GM18511 (cell line): ENCODE results near the gene SIPA1L3.
A peak's percentile ranks its signal among the peaks of the same experiment; 100 is the strongest.
"Not testable (repeated sequence)": the region's sequence is repeated elsewhere in the genome, so short reads cannot be mapped to it uniquely, and the experiment has no call there.

Source experiments
- ATAC-seq: cut with Tn5 transposase; IDR thresholded peaks from one replicate; pipeline ENCODE4 v1.9.1; 2021; ENCODE audit warnings: mild to moderate bottlenecking, moderate library complexity; ENCODE audit not compliant: unreplicated experiment

Gene SIPA1L3

GRCh38 chr19:37906869-37907734 is at the start of gene SIPA1L3:
Gene SIPA1L3, plus strand, starts transcription at chr19:37907208. Its CDS starts 174,358 bp downstream, at chr19:38081566.
- ATAC-seq: peak; percentile 87

- no peak for ATAC-seq
Measured at GRCh38 chr19:37864501-37864900, 42.5 kb upstream of the SIPA1L3 start.

DNA sequence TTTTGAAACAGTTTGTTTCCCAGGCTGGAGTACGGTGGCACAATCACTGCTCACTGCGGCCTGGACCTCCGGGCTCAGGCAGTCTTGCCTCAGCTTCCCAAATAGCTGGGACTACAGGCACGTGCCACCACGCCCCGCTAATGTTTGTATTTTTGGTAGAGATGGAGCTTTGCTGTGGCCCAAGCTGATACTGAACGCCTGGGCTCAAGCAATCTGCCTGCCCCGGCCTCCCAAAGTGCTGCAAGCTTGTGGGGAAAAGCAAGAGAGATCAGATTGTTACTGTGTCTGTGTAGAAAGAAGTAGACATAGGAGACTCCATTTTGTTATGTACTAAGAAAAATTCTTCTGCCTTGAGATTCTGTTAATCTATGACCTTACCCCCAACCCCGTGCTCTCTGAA is 41.1 kb upstream of the SIPA1L3 start:
- ATAC-seq: not testable (repeated sequence)

GRCh38 chr19:37867831-37868230 is 39.2 kb upstream of the SIPA1L3 start:
- ATAC-seq: no peak

DNA sequence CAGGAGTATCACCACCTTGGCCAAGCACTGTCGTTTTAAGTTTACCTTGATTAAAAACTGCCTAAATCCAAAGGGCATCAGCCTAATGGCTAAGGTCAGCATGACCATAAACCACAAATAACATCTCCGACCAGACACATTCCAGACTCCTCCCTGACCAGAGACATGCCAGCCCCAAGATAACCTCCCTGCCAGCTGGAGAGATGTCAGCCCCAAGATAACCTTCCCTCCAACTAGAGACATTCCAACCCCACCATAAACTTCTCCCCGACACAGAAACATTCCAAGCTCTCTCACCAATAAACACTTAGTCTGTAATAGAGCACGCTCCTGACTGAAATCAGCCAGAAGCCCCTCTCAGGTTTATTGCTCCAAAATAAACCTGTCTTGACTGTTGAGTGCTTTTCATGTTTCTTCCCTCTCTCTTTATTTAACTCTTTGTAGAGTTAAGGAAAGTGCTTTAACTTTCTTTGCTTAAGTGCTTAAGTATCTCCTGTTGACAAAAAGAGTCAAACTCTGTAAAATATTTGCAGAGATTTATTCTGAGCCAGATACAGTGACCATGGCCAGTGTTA is 37.2 kb upstream of the SIPA1L3 start:
- ATAC-seq: no peak

DNA sequence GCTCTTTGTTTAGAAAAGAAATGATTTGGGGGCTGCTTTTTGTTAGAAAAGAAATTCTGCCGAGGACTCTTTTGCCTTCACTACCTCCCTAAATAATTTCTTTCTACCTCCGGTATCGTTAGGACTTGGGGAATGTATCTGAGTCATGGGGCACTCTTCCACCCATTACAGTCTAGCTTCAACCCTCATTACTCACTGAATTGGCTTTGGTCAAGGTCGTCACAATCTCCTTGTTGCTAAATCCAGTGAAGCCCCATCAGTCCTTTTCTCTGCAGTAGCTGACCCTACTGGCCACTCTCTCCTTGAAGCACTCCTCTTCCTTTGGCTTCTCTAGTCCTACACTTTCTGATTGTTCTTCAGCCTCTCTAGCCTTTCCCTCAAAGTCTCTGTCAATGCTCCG is 34.6 kb upstream of the SIPA1L3 start:
- ATAC-seq: no peak

- ATAC-seq: no peak
Measured at GRCh38 chr19:37874784-37875183, 32.2 kb upstream of the SIPA1L3 start.

DNA sequence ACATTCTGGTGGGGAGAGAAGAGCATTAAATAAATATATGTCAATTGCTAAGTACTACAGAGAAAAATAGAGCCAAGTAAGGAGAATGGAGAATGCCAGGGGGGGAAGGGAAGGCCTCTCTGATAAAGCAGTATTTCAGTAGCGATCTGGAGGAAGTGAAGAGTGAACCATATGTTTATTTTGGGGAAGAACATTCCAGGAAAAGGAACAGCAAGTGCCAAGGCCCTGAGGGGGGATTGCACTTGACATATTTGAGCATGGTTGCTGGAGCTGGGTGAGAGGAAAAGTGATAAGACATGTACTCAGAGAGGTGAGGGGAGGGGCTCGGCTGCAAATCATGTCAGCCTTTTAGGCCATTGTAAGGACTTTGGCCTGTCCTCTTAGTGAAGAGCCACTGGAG is 31.0 kb upstream of the SIPA1L3 start:
- ATAC-seq: no peak

- no peak for ATAC-seq
Measured at GRCh38 chr19:37877147-37877546, 29.9 kb upstream of the SIPA1L3 start.

DNA sequence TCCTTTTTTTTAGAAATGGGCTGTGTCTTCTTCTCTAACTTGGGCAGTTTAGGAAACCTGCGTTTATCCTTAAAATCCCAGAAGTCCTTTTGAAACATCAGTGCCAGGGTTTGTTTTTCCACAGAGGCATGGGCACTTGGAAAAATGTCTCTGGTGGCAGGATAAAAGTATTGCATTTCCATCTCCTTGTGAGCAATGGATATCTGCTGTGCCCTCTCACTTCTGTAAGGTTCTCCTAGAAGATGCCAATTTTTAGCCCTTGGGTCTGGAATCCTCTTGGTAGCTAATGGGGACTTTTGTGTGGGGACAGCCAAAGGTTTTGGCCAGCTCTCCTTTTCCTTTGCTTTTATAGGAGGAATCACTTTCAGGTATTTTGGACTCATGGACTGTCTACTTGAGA is 21.6 kb upstream of the SIPA1L3 start:
- ATAC-seq: no peak

GRCh38 chr19:37886571-37886970 is 20.4 kb upstream of the SIPA1L3 start:
- no peak for ATAC-seq

DNA sequence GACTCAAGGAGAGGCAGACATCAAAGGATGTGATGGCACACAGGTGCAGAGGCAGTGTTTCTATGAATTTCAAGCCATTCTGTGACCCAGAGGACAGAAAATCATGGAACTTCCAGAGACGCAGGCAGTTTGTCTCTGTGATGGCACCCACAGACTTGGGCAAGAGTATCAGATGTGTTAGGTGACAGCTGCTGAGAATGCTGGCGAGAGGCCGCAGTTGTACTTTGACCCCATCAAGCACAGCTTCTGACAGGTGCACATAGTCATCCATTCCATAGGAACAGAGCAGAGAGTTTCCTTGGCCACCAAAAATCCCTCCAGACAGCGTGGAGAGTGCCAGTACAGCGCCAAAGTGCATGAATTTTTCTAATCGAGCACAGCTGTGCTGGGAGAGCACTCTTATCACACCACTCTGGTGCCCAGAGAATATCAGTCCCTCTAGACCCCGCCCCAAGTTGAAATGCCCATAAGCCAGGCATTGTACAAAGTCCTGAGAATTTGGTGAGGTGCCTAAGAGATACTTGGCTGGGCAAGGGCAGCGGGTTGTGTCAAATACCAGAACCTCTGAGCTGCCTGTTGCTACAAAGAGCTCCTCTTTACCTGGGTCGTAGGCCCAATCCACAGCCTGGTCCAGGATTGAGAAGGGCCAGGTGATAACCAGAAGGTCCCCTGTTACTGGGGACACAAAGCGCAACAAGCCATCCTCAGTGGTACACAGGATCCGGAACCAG is 13.0 kb upstream of the SIPA1L3 start:
- no peak for ATAC-seq

DNA sequence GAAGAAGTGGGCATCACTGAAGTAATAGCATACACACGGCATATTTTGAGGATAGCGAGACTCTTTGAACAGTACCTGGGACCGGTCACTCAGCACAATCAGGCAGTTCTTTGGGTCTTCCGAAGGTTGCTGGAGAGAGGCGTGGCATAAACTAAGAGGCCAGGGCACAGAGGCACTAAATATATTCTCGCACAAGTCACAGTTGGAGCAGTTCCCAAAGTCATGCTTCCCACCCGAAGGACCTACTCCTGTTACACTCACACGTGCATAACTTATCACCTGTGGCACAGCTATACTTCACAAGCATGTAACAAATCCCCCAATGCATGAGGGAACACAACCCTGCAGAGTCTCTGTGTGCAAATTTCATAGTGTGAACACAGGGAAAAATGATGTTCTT is 10.8 kb upstream of the SIPA1L3 start:
- no peak for ATAC-seq

- no peak for ATAC-seq
Measured at GRCh38 chr19:37899453-37899852, 7.6 kb upstream of the SIPA1L3 start.

DNA sequence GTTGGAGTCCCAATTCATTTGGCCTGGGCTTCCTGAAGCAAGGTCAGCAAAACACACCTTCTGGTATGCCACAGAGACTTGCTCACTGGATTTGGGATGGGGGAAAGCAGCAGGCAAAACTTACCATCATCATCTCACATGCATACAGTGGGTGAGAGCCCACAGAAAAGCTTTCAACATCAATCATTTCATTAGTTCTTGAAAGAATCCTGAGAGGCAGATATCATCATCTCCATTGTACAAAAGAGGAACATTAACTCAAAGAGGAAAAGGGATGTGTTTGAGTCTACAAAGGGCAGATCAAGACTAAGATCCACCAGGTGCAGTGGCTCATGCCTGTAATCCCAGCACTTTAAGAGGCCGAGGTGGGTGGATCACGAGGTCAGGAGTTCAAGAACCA is 7.0 kb upstream of the SIPA1L3 start:
- ATAC-seq: no peak

- ATAC-seq: peak; percentile 32
Measured at GRCh38 chr19:37902668-37903067, 4.3 kb upstream of the SIPA1L3 start.

- no peak for ATAC-seq
Measured at GRCh38 chr19:37903096-37903495, 3.9 kb upstream of the SIPA1L3 start.

DNA sequence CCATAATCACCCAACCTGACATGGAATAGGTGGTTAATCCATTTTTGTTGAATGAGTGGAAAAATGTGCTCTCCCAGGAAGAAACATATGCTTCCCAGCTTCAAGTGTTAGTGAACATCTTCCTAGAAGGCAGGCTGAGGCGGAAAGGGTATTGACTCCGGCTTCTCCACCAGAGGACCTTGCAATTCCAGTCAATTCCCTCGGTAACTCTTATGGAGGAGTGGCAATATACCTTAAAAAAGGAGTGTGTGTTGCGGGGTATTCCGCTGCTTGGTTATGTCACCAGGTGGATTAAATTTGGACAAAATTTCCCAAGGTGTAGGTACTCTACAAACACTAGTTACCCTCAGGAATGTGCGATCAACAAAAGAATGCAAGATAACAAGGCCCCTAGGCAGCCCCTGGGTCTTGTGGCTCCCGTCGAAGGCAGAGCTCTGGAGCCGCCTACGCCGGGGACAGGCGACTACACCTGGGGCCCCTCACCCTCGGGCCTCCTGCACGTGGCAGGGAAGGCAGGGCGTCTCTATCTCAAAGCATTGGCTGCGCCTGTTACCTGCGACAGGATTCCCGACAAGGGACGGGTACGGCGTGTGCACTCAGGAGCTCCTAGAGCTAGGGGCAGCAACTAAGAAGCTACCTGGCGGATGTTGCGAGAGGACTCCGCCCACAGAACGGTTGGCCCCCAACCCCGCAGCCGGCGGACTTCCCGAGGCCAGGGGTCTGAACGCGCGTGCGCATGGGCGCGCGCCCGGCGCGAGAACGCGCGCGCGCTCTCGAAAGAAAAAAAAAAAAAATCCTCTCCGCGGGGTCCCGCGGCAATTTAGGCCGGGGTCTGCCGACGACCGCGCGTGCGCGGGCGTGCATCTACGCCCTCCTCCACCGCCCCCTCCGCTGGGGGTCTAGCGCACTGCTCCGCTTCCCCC is 801 bp upstream of the SIPA1L3 start, which contains the start of gene WDR87:
WDR87 (minus strand) TSS at position 649 of the 923 bp plus-strand sequence. CDS start 8,355 bp downstream, outside the sequence.
- peak; percentile 35 for ATAC-seq

DNA sequence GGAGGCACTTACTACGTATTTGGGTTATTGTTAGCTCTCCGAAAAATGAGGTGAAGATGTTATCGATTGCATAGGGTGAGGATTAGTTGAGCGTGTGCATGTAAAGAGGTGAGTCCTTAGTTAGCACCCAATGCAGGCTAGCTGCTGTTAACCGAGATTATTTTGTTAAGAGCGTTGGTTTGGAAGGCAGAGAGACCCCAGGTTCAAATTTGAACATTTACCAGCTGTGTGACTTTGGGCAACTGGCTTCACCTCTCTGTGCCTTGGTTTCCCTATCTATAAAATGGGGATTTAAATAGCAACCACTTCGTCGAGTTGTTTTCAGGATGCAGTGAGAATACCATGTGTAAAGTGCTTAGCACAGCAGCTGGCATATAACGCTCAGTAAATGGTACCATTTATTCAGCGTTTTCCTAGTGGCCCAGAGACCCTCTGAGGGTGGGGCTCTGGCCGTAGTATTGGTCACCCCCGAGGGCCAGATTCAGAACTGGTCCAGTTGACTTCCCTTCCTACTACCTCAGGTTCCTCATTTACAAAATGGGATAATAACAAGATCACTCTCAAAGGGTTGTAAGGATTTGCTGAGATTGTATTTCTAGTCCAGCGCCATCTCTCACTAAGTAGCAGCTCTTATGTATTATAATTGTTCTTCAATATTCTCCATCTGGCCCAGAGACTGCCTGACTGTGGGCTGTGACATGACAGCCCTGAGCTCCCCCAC is 887 bp downstream of the SIPA1L3 start:
- ATAC-seq: no peak

- ATAC-seq: no peak
Measured at GRCh38 chr19:37909661-37910199, 2.7 kb downstream of the SIPA1L3 start.
